Karpas-422 (cell line): ENCODE data around the gene STX7. TPM values are rescaled to one million over a fixed set of nuclear protein-coding genes. Genes with fewer than 3 reads are reported as not detected.

Source experiments
- DNase-seq: peaks from one replicate; pipeline ENCODE4 v3.0.0-alpha.2; 2015
- H2AFZ ChIP-seq: fragments of 200-600 bp; sonication (generic); 2 replicates; pipeline ENCODE4 v1.6.1; 2014; ENCODE audit warnings: antibody characterized with exemption, low read length, mixed read lengths
- H3K27ac ChIP-seq: fragments of 200-600 bp; sonication (generic); 2 replicates; pipeline ENCODE4 v1.5.1; 2014; ENCODE audit warnings: mild to moderate bottlenecking, low read length, moderate library complexity
- H3K27me3 ChIP-seq: fragments of 200-600 bp; sonication (generic); 2 replicates; pipeline ENCODE4 v1.6.1; 2014; ENCODE audit warnings: low read length, mixed read lengths
- H3K36me3 ChIP-seq: fragments of 200-600 bp; sonication (generic); 2 replicates; pipeline ENCODE4 v1.6.1; 2014; ENCODE audit warnings: low read length, mixed read lengths; ENCODE audit not compliant: insufficient read depth
- H3K4me1 ChIP-seq: fragments of 200-600 bp; sonication (generic); 2 replicates; pipeline ENCODE4 v1.6.1; 2014; ENCODE audit warnings: mild to moderate bottlenecking, low read length, mixed read lengths
- H3K4me2 ChIP-seq: fragments of 200-600 bp; sonication (generic); 2 replicates; pipeline ENCODE4 v1.6.1; 2014; ENCODE audit warnings: low read length, low read depth, mild to moderate bottlenecking; ENCODE audit not compliant: poor library complexity, severe bottlenecking
- H3K4me3 ChIP-seq: fragments of 200-600 bp; sonication (generic); 2 replicates; pipeline ENCODE4 v1.5.1; 2014; ENCODE audit warnings: mild to moderate bottlenecking, antibody characterized with exemption, low read length, mixed read lengths
- H3K79me2 ChIP-seq: fragments of 200-600 bp; sonication (generic); 2 replicates; pipeline ENCODE4 v1.6.1; 2014; ENCODE audit warnings: mild to moderate bottlenecking, low read length, mixed read lengths
- H3K9ac ChIP-seq: fragments of 200-600 bp; sonication (generic); 2 replicates; pipeline ENCODE4 v1.6.0; 2014; ENCODE audit warnings: low read length
- H3K9me2 ChIP-seq: fragments of 200-600 bp; sonication (generic), shearing (Covaris generic); replicated peaks from 2 replicates; pipeline ENCODE4 v1.6.0; 2014; ENCODE audit warnings: mild to moderate bottlenecking, low read length, moderate library complexity; ENCODE audit not compliant: insufficient read depth
- H3K9me3 ChIP-seq: fragments of 300-700, 200-600 bp; sonication (generic); 2 replicates; pipeline ENCODE4 v1.6.1; 2014; ENCODE audit warnings: low read length, mixed read lengths
- H4K20me1 ChIP-seq: fragments of 200-600 bp; sonication (generic); 2 replicates; pipeline ENCODE4 v1.6.1; 2014; ENCODE audit warnings: mild to moderate bottlenecking, antibody characterized with exemption, low read length, low read depth; ENCODE audit not compliant: insufficient read depth
- total RNA-seq: library from RNA; depleted of rRNA; stranded (reverse); fragments of >200 nt; shearing (Covaris generic); gene quantifications from 2 replicates; pipeline ENCODE4 v1.2.3, GENCODE V29; 2014; ENCODE audit warnings: low replicate concordance

STX7 gene
- total RNA-seq, 1 experiment from 2014 or later, result 39.7 TPM

DNA sequence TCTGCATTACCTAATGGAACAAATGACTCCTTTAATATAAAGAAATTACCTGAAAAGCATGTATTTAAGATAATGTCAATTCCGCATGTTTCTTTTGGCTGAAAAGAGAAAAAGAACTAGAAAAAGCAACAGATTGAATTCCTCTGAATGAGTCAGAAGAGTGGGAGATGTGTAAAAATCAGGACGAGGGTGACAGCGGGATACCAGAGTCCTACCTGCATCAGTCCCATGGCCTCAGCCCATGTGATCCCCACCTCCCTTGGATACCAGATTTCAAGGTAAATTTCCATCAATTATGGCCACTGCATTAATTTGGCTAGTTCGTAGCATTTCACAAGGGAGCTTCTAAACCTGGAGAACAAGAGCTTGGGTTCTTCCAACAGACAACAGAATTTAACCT, 101.6 kb downstream of the STX7 start:
- H3K4me1 ChIP-seq, result no peaks in the 10 kb centered on the region
- H3K36me3 ChIP-seq, result no peaks in the 10 kb centered on the region
- H3K4me3 ChIP-seq, result no peak overlapping the region
- no peak for DNase-seq
- no peaks in the 10 kb centered on the region for H3K9me2 ChIP-seq
- no peak overlapping the region for H3K27ac ChIP-seq
- H3K9ac ChIP-seq, result no peak overlapping the region
- no peaks in the 10 kb centered on the region for H3K27me3 ChIP-seq
- no peak overlapping the region for H2AFZ ChIP-seq
- H4K20me1 ChIP-seq, result no peaks in the 10 kb centered on the region
- H3K79me2 ChIP-seq, result no peaks in the 10 kb centered on the region
- no peaks in the 10 kb centered on the region for H3K9me3 ChIP-seq
- H3K4me2 ChIP-seq, result no peak overlapping the region

DNA sequence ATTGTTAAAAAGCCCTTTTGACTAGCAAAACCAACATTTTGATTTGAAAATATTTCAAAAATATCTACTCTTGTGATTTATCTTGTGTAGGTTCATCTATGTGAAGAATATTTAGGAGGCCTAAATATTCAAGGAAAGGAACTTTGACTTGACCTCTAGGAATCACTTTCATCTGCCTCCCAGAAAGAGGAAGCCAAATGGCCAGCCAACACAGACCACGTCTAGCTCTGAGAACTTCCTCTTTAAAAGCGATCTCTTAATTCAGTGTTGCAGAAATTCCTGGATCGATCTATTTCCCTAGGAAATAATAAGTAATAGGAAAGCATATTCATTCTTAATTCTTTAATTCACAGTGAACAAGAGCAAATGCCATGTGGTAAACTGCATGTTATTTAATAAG, 102.1 kb downstream of the STX7 start:
- no peak overlapping the region for H3K4me2 ChIP-seq
- H3K4me1 ChIP-seq, result no peaks in the 10 kb centered on the region
- H3K9ac ChIP-seq, result no peak overlapping the region
- H3K27ac ChIP-seq, result no peak overlapping the region
- H3K36me3 ChIP-seq, result no peaks in the 10 kb centered on the region
- H3K9me3 ChIP-seq, result no peaks in the 10 kb centered on the region
- H3K27me3 ChIP-seq, result no peaks in the 10 kb centered on the region
- no peaks in the 10 kb centered on the region for H3K9me2 ChIP-seq
- no peak overlapping the region for H2AFZ ChIP-seq
- no peak for DNase-seq
- no peak overlapping the region for H3K4me3 ChIP-seq
- H4K20me1 ChIP-seq, result no peaks in the 10 kb centered on the region
- H3K79me2 ChIP-seq, result no peaks in the 10 kb centered on the region

GRCh38 chr6:132405143-132405915, 107.6 kb downstream of the STX7 start:
- H3K27me3 ChIP-seq, result no peaks in the 10 kb centered on the region
- no peak for DNase-seq
- no peak overlapping the region for H3K4me2 ChIP-seq
- no peak overlapping the region for H2AFZ ChIP-seq
- no peak overlapping the region for H3K9ac ChIP-seq
- H3K4me1 ChIP-seq, result no peaks in the 10 kb centered on the region
- no peaks in the 10 kb centered on the region for H3K9me3 ChIP-seq
- no peak overlapping the region for H3K27ac ChIP-seq
- H3K79me2 ChIP-seq, result no peaks in the 10 kb centered on the region
- H3K36me3 ChIP-seq, result no peaks in the 10 kb centered on the region
- H3K9me2 ChIP-seq, result no peaks in the 10 kb centered on the region
- no peak overlapping the region for H3K4me3 ChIP-seq
- H4K20me1 ChIP-seq, result no peaks in the 10 kb centered on the region

- Histone ChIP-seq H3K27ac (no peak overlapping the region), H3K9me3 (no peaks in the 10 kb centered on the region), H3K4me1 (no peaks in the 10 kb centered on the region), H3K4me2 (no peak overlapping the region), H3K27me3 (no peaks in the 10 kb centered on the region), H3K9me2 (no peaks in the 10 kb centered on the region), H4K20me1 (no peaks in the 10 kb centered on the region), H3K9ac (no peak overlapping the region), H3K4me3 (no peak overlapping the region), H3K36me3 (no peaks in the 10 kb centered on the region), H3K79me2 (no peaks in the 10 kb centered on the region), H2AFZ (no peak overlapping the region)
- DNase-seq, result no peak
Measured at GRCh38 chr6:132404736-132405135, 108.2 kb downstream of the STX7 start.

DNA sequence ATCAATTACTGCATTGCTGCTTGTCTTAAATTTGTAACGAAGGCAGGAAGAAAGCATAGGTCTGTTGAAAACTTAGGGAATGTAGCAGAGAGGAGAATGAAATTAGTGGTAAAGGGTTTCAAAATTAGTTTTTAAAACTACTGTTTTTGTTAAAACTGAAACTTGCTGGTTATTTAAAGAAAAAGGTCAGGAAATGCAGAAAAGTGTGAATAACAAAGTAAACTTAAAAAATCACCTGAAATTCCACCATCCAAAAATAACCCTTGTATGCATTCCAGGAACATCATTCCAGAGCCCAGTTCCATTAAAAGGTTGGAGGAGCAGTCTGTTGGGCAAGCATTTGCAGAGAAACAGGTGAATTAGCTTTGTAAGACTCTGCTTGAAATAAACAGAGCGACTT, 108.6 kb downstream of the STX7 start:
- no peak overlapping the region for H3K27ac ChIP-seq
- H4K20me1 ChIP-seq, result no peaks in the 10 kb centered on the region
- H3K9me3 ChIP-seq, result no peaks in the 10 kb centered on the region
- H3K4me3 ChIP-seq, result no peak overlapping the region
- H3K79me2 ChIP-seq, result no peaks in the 10 kb centered on the region
- H3K9me2 ChIP-seq, result no peaks in the 10 kb centered on the region
- no peak overlapping the region for H3K9ac ChIP-seq
- H3K4me1 ChIP-seq, result no peaks in the 10 kb centered on the region
- no peaks in the 10 kb centered on the region for H3K36me3 ChIP-seq
- no peaks in the 10 kb centered on the region for H3K27me3 ChIP-seq
- no peak for DNase-seq
- H2AFZ ChIP-seq, result no peak overlapping the region
- no peak overlapping the region for H3K4me2 ChIP-seq

- Histone ChIP-seq H4K20me1 (no peaks in the 10 kb centered on the region), H3K4me3 (no peak overlapping the region), H3K9me2 (no peaks in the 10 kb centered on the region), H3K36me3 (no peaks in the 10 kb centered on the region), H3K27me3 (no peaks in the 10 kb centered on the region), H2AFZ (no peak overlapping the region), H3K9me3 (no peaks in the 10 kb centered on the region), H3K79me2 (no peaks in the 10 kb centered on the region), H3K4me2 (no peak overlapping the region), H3K9ac (no peak overlapping the region), H3K4me1 (no peaks in the 10 kb centered on the region), H3K27ac (no peak overlapping the region)
- DNase-seq, result no peak
Measured at GRCh38 chr6:132401618-132402285, 111.2 kb downstream of the STX7 start.

- DNase-seq, result no peak
- no peaks in the 10 kb centered on the region for H3K9me2 ChIP-seq
- H3K36me3 ChIP-seq, result no peaks in the 10 kb centered on the region
- H3K4me1 ChIP-seq, result no peaks in the 10 kb centered on the region
- H4K20me1 ChIP-seq, result no peaks in the 10 kb centered on the region
- H3K79me2 ChIP-seq, result no peaks in the 10 kb centered on the region
- no peak within 1 kb of the TSS for H3K4me3 ChIP-seq
- no peak within 1 kb of the TSS for H2AFZ ChIP-seq
- no peak within 1 kb of the TSS for H3K27ac ChIP-seq
- no peaks in the 10 kb centered on the region for H3K27me3 ChIP-seq
- H3K9ac ChIP-seq, result no peak within 1 kb of the TSS
- H3K4me2 ChIP-seq, result no peak within 1 kb of the TSS
- H3K9me3 ChIP-seq, result no peaks in the 10 kb centered on the region
Measured at GRCh38 chr6:132400883-132401617, 111.9 kb downstream of the STX7 start, which contains the start of gene MOXD1. TSS of gene MOXD1 (minus strand) at chr6:132401475. CDS start at chr6:132401426, 49 bp downstream.

DNA sequence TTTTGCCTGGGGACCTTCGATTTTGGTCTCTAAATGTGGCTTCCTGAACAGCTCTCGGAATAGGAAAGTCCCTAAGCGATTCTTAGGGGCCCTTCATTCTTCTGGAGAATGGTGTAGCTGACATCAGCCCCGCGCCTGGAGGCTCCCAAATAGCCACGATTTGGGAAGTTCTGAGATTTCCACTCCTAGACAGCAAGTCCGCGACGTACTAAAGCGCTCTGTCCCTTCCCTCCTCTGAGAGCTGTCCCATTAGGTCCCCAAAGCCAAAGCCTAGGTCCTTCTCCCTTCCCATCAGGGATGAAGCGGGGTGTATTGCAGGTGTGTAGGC, 112.4 kb downstream of the STX7 start:
- no peak overlapping the region for H2AFZ ChIP-seq
- no peak overlapping the region for H3K4me2 ChIP-seq

More for the DNA sequence above, 112.4 kb downstream of the STX7 start:
- Histone ChIP-seq H3K27me3 (no peaks in the 10 kb centered on the region), H3K36me3 (no peaks in the 10 kb centered on the region), H3K9me3 (no peaks in the 10 kb centered on the region), H3K79me2 (no peaks in the 10 kb centered on the region), H4K20me1 (no peaks in the 10 kb centered on the region), H3K9ac (no peak overlapping the region), H3K4me1 (no peaks in the 10 kb centered on the region), H3K9me2 (no peaks in the 10 kb centered on the region), H3K27ac (no peak overlapping the region), H3K4me3 (no peak overlapping the region)
- DNase-seq, result no peak
